Spleen (tissue), 11 donors: ENCODE results near the gene SPATA19. TPM values are rescaled to one million over a fixed set of nuclear protein-coding genes. Genes with fewer than 3 reads are reported as not detected.

Source experiments
- DNase-seq: peaks from one replicate; pipeline ENCODE4 v3.0.0-alpha.2; 2020
- H3K27ac ChIP-seq, 8 donors: fragments of 200-600 bp; sonication (generic) in 7 of 8; 1 replicate in 4 of 8; 2 replicates in 4 of 8; pipeline versions ENCODE4 v1.5.0 to v1.8.0; 2016 to 2021; ENCODE audit warnings: inconsistent platforms in 4 of 8, mild to moderate bottlenecking in 4 of 8, moderate library complexity in 1 of 8
- H3K27me3 ChIP-seq, 7 donors: fragments of 200-600 bp; sonication (generic) in 6 of 7; replicated peaks in 1 of 7; 1 replicate in 4 of 7; 2 replicates in 3 of 7; pipeline versions ENCODE4 v1.5.0 to v1.8.0; 2016 to 2021; ENCODE audit warnings: inconsistent platforms in 3 of 7, mild to moderate bottlenecking in 1 of 7
- H3K36me3 ChIP-seq, 6 donors: fragments of 200-600 bp; sonication (generic) in 5 of 6; 1 replicate in 4 of 6; 2 replicates in 2 of 6; pipeline versions ENCODE4 v1.5.0 to v1.8.0; 2016 to 2021; ENCODE audit warnings: inconsistent platforms in 2 of 6
- H3K4me1 ChIP-seq, 6 donors: fragments of 200-600 bp; sonication (generic) in 5 of 6; 1 replicate in 3 of 6; 2 replicates in 3 of 6; pipeline versions ENCODE4 v1.5.0 to v1.8.0; 2016 to 2021; ENCODE audit warnings: inconsistent platforms in 3 of 6
- H3K4me3 ChIP-seq, 8 donors: fragments of 200-600 bp; sonication (generic) in 7 of 8; 1 replicate in 4 of 8; 2 replicates in 4 of 8; pipeline versions ENCODE4 v1.5.0 to v1.8.0; 2016 to 2021; ENCODE audit warnings: inconsistent platforms in 4 of 8, mild to moderate bottlenecking in 4 of 8, moderate library complexity in 2 of 8
- H3K9me3 ChIP-seq, 8 donors: fragments of 200-600 bp; sonication (generic) in 7 of 8; 1 replicate in 4 of 8; 2 replicates in 4 of 8; pipeline versions ENCODE4 v1.5.0 to v1.8.0; 2016 to 2021; ENCODE audit warnings: inconsistent platforms in 4 of 8
- POLR2A ChIP-seq, 3 donors: fragments of 450-650 bp; IDR thresholded peaks; one replicate each; pipeline ENCODE4 v1.5.1; 2017; ENCODE audit warnings: antibody characterized with exemption in 3 of 3, mild to moderate bottlenecking in 1 of 3
- POLR2AphosphoS5 ChIP-seq, 3 donors: sonication (generic); formaldehyde crosslinking; IDR thresholded peaks; one replicate each; pipeline ENCODE4 v1.5.1; 2017; ENCODE audit warnings: antibody characterized with exemption in 3 of 3
- WGBS, 5 donors: extraction: QIAGEN DNeasy Blood & Tissue Kit in 3 of 5; methylation state at CpG; one replicate each; pipeline versions ENCODE4 v1.1.5 to v1.1.7; 2013 to 2018; 5-methylcytosine and 5-hydroxymethylcytosine counted together
- intact Hi-C: fragments of 100-400 bp; cut with DNase I; formaldehyde crosslinking; loops from one replicate; pipeline ENCODE4 v1.15.0; 2023; ENCODE audit warnings: low total_unique reads
- polyA plus RNA-seq, 3 donors: library from polyadenylated mRNA; stranded (reverse); fragments of 200-250 nt; gene quantifications; one replicate each; pipeline ENCODE4 v1.2.1, GENCODE V29; 2013
- total RNA-seq, 7 donors: library from RNA; depleted of rRNA in 3 of 7; stranded (reverse); fragments of >200 nt in 3 of 7; fragmentation: NEBNext Ultra II Directional in 4 of 7; extraction: Animal tissue kit (Norgen Biotek cat#: 25700) in 4 of 7; gene quantifications; one replicate each; pipeline versions ENCODE4 v1.1.0 to v1.2.1, GENCODE V29; 2016 to 2021
- TF ChIP-seq, protein P1 (sequence below), 11 experiments: fragments of 200-600 bp in 7 of 11; fragments of 450-650 bp in 4 of 11; sonication (generic) in 4 of 11; IDR thresholded peaks in 8 of 11; conservative IDR thresholded peaks in 3 of 11; 1 replicate in 7 of 11; 2 replicates in 4 of 11; pipeline versions ENCODE4 v1.4.0 to v1.8.0; 2016 to 2021; ENCODE audit warnings: antibody characterized with exemption in 11 of 11, inconsistent platforms in 4 of 11, mild to moderate bottlenecking in 1 of 11
- donor health status: healthy with polysubstance abuse.
- donor health status: DM: no; HTN: no; CAD: no; lungs with moderate emphysema.
- donor health status: DM: no; HTN: no; CAD: no.
- donor health status: Bipolar disorder and iron deficiency.
- donor health status: healthy.
- donor health status: DM: no; HTN: no; CAD: no.
- donor health status: DM: yes; HTN: yes; CAD: no.

SPATA19 gene
- total and polyA plus RNA-seq, 10 donors: 0.15 TPM; not detected in 9

DNA sequence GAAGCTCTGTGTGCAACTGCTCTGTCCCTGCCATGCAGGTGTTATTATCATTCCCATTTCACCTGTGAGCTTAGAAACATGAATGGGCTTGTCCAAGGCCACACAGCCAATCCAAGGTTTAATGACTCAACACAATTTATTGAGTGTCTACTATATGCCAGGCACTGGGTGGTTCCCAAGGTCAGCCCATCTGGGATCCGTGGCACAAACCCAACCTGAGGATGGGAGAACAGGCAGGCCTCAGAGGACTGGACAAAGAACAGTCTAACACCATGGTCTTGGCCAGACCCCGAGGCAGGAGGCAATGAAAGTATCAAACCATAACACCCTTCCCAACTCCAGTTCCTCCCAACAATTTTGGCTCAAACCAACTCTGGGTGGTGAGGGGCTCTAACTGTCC, 15.7 kb downstream of the SPATA19 start:
- Histone ChIP-seq H3K4me1 (peaks cover 0 to 3% (median 0%) of the 10 kb centered on the region in 6 donors), H3K9me3 (no peaks in the 10 kb centered on the region), H3K27ac (no peak overlapping the region), H3K36me3 (no peaks in the 10 kb centered on the region), H3K27me3 (peaks cover 0 to 16% (median 0%) of the 10 kb centered on the region in 7 donors), H3K4me3 (no peak overlapping the region)
- intact Hi-C loops: no loop called here
- 56 to 67% (median 62%) methylated on average over 2 of the region's 2 CpGs for WGBS, 5 donors
- no peak for DNase-seq
- no peak for TF ChIP-seq POLR2A (IDR thresholded peaks at IDR 0.05)
- TF ChIP-seq POLR2AphosphoS5 (IDR thresholded peaks at IDR 0.05): no peak
- TF ChIP-seq, protein P1, sequence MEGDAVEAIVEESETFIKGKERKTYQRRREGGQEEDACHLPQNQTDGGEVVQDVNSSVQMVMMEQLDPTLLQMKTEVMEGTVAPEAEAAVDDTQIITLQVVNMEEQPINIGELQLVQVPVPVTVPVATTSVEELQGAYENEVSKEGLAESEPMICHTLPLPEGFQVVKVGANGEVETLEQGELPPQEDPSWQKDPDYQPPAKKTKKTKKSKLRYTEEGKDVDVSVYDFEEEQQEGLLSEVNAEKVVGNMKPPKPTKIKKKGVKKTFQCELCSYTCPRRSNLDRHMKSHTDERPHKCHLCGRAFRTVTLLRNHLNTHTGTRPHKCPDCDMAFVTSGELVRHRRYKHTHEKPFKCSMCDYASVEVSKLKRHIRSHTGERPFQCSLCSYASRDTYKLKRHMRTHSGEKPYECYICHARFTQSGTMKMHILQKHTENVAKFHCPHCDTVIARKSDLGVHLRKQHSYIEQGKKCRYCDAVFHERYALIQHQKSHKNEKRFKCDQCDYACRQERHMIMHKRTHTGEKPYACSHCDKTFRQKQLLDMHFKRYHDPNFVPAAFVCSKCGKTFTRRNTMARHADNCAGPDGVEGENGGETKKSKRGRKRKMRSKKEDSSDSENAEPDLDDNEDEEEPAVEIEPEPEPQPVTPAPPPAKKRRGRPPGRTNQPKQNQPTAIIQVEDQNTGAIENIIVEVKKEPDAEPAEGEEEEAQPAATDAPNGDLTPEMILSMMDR (IDR thresholded peaks at IDR 0.05 in 8 of 11, conservative IDR thresholded peaks at IDR 0.05 in 3 of 11): no peak

DNA sequence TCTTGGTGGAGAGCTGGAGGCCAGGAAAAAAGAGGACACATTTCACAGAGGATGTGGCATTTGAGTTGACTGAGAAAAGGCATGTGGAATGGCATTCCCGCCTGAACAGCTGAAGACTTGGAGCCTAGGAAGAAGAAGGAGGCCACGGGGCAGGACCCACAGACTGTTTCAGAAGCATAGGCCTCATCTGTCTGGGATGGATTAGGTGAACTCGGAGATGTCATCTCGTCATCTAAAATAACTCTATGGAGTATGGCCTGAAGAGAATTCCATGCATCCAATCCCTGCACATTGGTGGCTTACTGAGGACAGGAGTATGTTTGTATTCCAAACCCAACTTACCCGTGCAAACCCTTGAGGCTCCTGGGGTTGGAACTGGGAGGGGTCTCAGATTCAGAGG, 16.4 kb downstream of the SPATA19 start:
- peaks cover 0 to 16% (median 0%) of the 10 kb centered on the region in 7 donors for H3K27me3 ChIP-seq
- DNase-seq: no peak
- 70 to 85% (median 80%) methylated on average over 5 of the region's 5 CpGs for WGBS, 5 donors
- no peak for TF ChIP-seq POLR2AphosphoS5 (IDR thresholded peaks at IDR 0.05)
- TF ChIP-seq, protein P1 (IDR thresholded peaks at IDR 0.05 in 8 of 11, conservative IDR thresholded peaks at IDR 0.05 in 3 of 11): no peak
- no peak for TF ChIP-seq POLR2A (IDR thresholded peaks at IDR 0.05)
- intact Hi-C loops: no loop called here
- H3K27ac ChIP-seq: no peak overlapping the region
- H3K36me3 ChIP-seq: no peaks in the 10 kb centered on the region
- H3K4me1 ChIP-seq: peaks cover 0 to 3% (median 0%) of the 10 kb centered on the region in 6 donors
- H3K9me3 ChIP-seq: no peaks in the 10 kb centered on the region
- no peak overlapping the region for H3K4me3 ChIP-seq

DNA sequence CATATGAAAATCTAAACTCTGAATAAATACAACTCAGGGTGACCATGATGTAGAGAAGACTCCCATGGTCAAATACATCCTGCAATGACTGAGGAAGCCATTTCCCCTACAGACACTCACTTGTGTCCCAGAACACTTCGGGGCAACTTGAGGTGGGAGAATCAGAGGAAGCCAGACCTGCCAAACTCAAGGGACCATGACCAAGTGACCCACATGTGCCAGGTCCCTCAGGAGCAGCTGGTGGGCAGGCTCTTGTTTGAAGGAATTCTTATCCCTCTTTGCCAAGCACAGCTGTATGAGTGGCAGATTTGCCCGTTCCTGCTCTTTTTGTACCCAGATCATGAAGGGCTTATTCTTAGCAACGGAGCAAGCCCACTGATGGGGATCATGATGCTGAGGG, 17.8 kb downstream of the SPATA19 start:
- Histone ChIP-seq H3K27ac (no peak overlapping the region), H3K9me3 (no peaks in the 10 kb centered on the region), H3K36me3 (no peaks in the 10 kb centered on the region), H3K27me3 (peaks cover 0 to 15% (median 0%) of the 10 kb centered on the region in 7 donors), H3K4me3 (no peak overlapping the region), H3K4me1 (peaks cover 0 to 5% (median 1%) of the 10 kb centered on the region in 6 donors)
- no peak for DNase-seq
- 68 to 87% (median 76%) methylated on average over 3 of the region's 3 CpGs for WGBS, 5 donors
- intact Hi-C loops: no loop called here
- TF ChIP-seq POLR2A (IDR thresholded peaks at IDR 0.05): no peak
- TF ChIP-seq, protein P1 (IDR thresholded peaks at IDR 0.05 in 8 of 11, conservative IDR thresholded peaks at IDR 0.05 in 3 of 11): no peak
- no peak for TF ChIP-seq POLR2AphosphoS5 (IDR thresholded peaks at IDR 0.05)

GRCh38 chr11:133826866-133827265, 18.4 kb downstream of the SPATA19 start:
- Histone ChIP-seq H3K36me3 (no peaks in the 10 kb centered on the region), H3K9me3 (no peaks in the 10 kb centered on the region), H3K4me3 (no peak overlapping the region), H3K27me3 (peaks cover 0 to 10% (median 0%) of the 10 kb centered on the region in 7 donors), H3K27ac (no peak overlapping the region), H3K4me1 (peaks cover 0 to 8% (median 1%) of the 10 kb centered on the region in 6 donors)
- intact Hi-C loops: no loop called here
- no peak for DNase-seq
- 71 to 81% (median 79%) methylated on average over 4 of the region's 4 CpGs for WGBS, 5 donors
- TF ChIP-seq POLR2AphosphoS5 (IDR thresholded peaks at IDR 0.05) (no peak), POLR2A (IDR thresholded peaks at IDR 0.05) (no peak)
- TF ChIP-seq, protein P1 (IDR thresholded peaks at IDR 0.05 in 8 of 11, conservative IDR thresholded peaks at IDR 0.05 in 3 of 11): no peak
